Epithelial cell of esophagus (primary cell): ENCODE data around the gene ADARB2.

ENCODE experiments used
- DNase-seq: peaks from one replicate; pipeline ENCODE4 v3.0.0; 2010; ENCODE audit warnings: low read depth
- H3K4me3 ChIP-seq: 2 replicates; pipeline ENCODE4 v1.5.1; 2011; ENCODE audit warnings: mild to moderate bottlenecking, low read length, control low read depth
- TF ChIP-seq, protein P1 (sequence below): IDR thresholded peaks from 2 replicates; pipeline ENCODE4 v1.5.1; 2011; ENCODE audit warnings: low read depth, mild to moderate bottlenecking, low read length, control low read depth, inconsistent platforms; ENCODE audit not compliant: insufficient read depth; ENCODE audit errors: missing control alignments

ADARB2 gene

DNA sequence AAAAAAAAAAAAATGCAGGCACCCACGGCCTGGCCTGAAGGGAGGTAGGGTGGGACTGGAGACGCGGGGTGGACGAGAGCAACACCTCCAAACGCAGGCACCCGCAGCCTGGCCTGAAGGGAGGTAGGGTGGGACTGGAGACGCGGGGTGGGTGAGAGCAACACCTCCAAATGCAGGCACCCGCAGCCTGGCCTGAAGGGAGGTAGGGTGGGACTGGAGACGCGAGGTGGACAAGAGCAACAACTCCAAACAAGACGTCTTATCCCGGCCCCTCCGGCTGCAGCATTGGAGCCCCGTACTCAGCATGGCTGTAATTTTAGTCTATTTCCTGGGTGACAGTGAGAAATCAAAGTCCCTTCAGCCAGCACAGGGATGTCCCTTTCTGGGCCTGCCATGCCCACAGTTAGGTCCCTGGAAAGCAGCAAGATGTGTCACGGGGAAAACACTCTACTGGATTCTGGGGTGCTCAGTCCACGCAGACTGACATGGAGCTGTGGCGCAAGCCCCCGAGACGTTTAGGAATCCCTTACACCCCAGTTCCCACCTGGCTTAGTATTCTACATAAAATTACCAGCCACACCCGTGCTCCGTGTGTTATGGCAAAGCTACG is 561.3 kb downstream of the ADARB2 start:
- no peak overlapping the region for H3K4me3 ChIP-seq
- TF ChIP-seq, protein P1, sequence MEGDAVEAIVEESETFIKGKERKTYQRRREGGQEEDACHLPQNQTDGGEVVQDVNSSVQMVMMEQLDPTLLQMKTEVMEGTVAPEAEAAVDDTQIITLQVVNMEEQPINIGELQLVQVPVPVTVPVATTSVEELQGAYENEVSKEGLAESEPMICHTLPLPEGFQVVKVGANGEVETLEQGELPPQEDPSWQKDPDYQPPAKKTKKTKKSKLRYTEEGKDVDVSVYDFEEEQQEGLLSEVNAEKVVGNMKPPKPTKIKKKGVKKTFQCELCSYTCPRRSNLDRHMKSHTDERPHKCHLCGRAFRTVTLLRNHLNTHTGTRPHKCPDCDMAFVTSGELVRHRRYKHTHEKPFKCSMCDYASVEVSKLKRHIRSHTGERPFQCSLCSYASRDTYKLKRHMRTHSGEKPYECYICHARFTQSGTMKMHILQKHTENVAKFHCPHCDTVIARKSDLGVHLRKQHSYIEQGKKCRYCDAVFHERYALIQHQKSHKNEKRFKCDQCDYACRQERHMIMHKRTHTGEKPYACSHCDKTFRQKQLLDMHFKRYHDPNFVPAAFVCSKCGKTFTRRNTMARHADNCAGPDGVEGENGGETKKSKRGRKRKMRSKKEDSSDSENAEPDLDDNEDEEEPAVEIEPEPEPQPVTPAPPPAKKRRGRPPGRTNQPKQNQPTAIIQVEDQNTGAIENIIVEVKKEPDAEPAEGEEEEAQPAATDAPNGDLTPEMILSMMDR, result no peak
- DNase-seq, result no peak

DNA sequence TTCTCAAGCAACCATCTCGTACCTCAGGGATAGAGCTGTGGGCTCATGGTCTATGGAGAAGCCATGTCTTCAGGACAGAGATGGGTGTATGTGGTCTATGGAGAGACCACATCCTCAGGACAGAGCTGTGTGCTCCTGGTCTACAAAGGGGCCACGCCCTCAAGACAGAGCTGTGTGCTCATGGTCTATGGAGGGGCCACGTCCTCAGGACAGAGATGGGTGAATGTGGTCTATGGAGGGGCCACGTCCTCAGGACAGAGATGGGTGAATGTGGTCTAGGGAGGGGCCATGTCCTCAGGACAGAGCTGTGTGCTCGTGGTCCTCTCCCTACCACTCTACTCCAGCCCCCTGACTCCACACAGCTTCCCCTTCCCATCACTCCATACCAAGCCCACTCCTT is 563.3 kb downstream of the ADARB2 start:
- TF ChIP-seq, protein P1, result no peak
- H3K4me3 ChIP-seq, result no peak overlapping the region
- no peak for DNase-seq

DNA sequence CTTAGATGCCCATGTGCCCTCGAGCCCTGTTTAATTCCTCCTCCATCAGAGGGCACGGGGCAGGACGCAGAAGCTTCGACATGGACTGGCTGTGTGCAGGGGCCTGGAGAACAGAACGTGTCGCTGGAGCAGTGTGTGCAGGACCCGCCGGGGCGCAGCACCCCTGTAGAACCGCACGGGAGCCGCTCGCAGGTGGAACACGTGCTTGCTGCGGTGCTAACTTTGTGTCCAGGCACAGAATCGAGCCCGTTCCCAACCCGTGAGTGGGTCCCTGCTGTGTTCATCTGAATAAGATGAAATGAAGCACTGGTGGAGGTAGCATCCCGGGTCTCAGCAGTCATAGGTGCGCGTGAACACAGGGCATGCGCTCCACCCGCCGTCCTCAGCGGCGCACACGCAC is 564.2 kb downstream of the ADARB2 start:
- no peak overlapping the region for H3K4me3 ChIP-seq
- TF ChIP-seq, protein P1, result no peak
- no peak for DNase-seq

DNA sequence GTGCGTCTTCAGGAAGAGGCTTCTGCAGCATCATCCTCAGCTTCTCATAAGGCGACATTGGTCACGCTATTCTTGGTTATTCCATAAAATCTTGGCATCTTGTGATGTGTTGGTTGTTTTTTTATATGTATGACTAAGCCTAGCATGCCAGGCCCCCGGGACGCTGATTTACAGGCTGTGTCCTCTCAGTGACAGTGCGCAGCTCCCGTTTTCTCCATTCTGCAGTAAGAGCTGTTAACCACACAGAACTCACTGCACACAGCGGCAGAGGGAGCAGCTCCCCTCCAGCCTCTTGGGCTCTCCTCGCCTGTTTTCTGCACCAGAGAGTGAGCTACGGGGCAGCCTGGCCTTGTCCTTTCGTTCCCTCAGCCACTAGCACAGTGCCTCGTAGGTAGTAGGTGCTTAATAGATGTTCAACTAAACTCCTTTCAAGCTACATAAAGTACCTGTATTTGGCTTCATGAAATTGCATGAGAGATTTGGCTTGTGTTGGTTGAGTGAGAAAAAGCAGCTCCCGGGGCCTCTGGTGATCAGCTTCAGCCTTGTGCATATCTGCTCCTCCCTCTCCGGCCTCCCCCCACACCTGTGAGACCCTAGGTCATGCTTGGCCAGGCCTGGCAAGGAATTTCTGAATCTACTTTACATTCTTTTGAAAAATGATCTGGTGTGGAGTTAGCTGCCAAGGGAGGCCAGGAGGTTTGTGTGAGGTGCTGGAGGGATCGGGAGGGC is 564.9 kb downstream of the ADARB2 start:
- DNase-seq, result no peak
- TF ChIP-seq, protein P1, result no peak
- no peak overlapping the region for H3K4me3 ChIP-seq

DNA sequence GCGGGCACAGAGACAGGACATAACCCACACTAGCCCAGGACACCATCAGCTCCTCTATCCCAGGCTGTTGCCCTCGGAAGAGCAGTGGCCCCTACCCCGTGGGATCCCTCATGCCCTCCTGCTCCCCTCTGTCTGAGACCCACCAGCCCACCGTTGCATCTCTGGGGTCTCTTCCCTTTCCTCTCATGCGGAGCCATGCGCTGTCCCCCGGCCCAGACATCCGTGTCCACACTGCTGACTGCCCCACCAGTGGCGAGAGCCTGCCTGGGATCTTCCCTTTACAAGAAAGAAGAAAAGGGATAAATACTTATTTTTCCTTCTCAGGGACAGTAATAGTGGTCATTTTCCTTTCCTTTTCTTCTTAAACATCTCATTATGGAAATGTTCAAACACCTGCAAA is 565.7 kb downstream of the ADARB2 start:
- no peak overlapping the region for H3K4me3 ChIP-seq
- DNase-seq, result no peak
- TF ChIP-seq, protein P1, result no peak

DNA sequence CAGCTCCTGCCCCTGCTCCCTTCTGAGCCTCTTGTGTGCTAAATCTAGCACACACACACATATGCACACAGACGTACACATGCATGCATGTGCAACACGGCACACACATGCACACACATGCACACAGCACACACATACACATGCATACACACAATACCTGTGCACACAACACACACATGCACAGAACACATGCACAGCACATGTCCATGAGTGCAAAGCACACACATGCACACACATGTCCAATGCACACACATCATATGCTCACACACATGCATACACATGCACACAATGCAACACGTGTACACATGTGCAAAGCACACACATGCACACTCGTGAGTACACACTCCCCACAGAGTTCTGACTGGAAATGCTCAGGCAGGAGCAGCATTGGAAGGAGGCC is 566.1 kb downstream of the ADARB2 start:
- H3K4me3 ChIP-seq, result no peak overlapping the region
- DNase-seq, result no peak
- TF ChIP-seq, protein P1, result no peak

DNA sequence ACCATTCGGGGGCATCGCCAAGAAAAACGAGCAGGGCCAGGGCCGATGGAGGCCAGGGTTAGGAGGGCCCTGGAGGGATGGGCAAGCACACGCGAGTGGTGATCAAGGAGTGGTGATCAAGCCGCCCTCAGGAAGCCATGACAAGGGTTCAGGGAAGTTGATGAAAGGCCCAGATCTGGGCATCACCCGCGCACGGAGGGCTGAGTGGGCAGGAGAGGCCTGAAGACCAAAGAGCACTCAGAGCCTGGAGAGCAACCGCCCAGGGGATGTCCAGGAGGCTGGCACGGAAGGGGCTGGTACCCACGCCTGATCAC is 566.5 kb downstream of the ADARB2 start:
- TF ChIP-seq, protein P1, result no peak
- no peak overlapping the region for H3K4me3 ChIP-seq
- no peak for DNase-seq
